Erythroblast (primary cell): ENCODE data around the gene TRAPPC5.

ENCODE experiments used
- GATA1 ChIP-seq: IDR thresholded peaks from 2 replicates; pipeline ENCODE4 v1.6.1; 2011; ENCODE audit warnings: low read depth, mild to moderate bottlenecking, control low read depth, low read length, moderate library complexity
- POLR2A ChIP-seq: IDR thresholded peaks from 2 replicates; pipeline ENCODE4 v1.6.1; 2011; ENCODE audit warnings: mild to moderate bottlenecking, low read length

- TF ChIP-seq POLR2A (no peak), GATA1 (no peak)
Measured at GRCh38 chr19:7669641-7670040, 11.0 kb upstream of the TRAPPC5 start.
